Dedifferentiated amniotic fluid mesenchymal stem cell (primary cell): ENCODE results near the gene NKD2.
"Not testable (repeated sequence)": the region's sequence is repeated elsewhere in the genome, so short reads cannot be mapped to it uniquely, and the experiment has no call there.

Experiments used
- DNase-seq: peaks from one replicate; pipeline ENCODE4 v3.0.0-alpha.2; 2016; ENCODE audit errors: extremely low spot score

NKD2 gene

GRCh38 chr5:1013948-1014301 lies 5.3 kb downstream of the NKD2 start:
- DNase-seq, result no peak

GRCh38 chr5:1014346-1014745 lies 5.7 kb downstream of the NKD2 start:
- DNase-seq, result no peak

DNA sequence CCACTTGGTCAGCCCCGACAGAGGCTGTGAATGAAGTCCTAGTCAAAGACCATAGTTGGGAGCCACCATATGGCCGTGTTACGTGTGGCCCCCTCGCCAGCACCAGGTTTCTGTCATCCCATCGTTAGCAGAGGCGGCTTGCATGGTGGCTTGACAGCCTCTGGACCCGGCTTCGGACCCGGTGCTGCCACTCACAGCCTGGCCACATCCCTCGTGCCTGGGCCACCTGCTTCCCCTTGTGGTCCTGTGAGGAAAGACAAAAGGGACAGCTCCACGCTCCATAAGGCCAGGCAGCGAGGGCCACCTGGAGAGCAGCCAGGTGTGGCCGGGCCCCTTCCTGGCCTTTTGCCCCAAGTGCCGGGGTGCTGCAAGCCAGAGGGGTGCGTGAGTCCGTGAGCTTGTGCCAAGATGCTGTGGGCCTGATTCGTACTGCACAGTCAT lies 6.2 kb downstream of the NKD2 start:
- no peak for DNase-seq

DNA sequence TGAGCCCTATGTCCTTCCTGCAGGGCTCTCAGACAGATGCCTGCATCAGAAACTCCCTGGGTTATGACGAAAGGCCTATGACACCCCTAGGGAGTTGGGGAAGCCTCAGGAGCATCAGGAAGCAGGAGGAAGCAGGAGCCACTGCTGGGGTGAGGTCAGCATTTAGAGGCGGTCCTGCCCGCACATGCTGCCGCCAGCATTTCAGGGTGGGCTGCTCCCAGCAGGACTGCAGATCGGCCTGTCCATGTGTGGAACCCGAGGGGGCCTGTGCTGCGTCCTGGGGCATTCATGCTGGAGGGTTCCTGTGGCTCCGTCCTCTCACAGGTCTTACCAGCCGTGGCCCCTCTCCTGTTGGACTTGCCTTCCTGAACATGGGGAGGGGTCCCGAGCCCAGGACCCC lies 6.9 kb downstream of the NKD2 start:
- no peak for DNase-seq

DNA sequence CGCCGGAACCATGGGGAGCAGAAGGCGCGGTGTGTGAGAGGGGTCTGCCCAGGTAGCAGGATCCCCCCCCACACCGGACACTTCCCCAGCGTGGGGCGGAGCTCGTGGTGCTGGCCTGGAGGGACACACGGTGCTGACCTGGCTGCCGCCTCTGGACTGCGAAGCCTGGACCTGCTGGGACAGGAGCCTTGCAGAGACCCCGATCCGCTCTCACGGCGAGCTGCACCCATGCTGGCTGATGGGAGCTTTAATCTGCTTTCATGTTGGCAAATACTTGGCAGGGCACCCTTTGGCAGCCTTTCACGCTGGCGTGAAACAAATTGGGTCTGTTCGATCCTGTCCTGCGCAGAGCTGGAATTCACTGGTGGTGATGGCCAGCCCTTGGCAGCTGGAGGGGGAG lies 7.4 kb downstream of the NKD2 start:
- DNase-seq, result no peak

- DNase-seq, result no peak
Measured at GRCh38 chr5:1016476-1016875, 7.9 kb downstream of the NKD2 start.

- DNase-seq, result no peak
Measured at GRCh38 chr5:1017056-1017455, 8.5 kb downstream of the NKD2 start.

DNA sequence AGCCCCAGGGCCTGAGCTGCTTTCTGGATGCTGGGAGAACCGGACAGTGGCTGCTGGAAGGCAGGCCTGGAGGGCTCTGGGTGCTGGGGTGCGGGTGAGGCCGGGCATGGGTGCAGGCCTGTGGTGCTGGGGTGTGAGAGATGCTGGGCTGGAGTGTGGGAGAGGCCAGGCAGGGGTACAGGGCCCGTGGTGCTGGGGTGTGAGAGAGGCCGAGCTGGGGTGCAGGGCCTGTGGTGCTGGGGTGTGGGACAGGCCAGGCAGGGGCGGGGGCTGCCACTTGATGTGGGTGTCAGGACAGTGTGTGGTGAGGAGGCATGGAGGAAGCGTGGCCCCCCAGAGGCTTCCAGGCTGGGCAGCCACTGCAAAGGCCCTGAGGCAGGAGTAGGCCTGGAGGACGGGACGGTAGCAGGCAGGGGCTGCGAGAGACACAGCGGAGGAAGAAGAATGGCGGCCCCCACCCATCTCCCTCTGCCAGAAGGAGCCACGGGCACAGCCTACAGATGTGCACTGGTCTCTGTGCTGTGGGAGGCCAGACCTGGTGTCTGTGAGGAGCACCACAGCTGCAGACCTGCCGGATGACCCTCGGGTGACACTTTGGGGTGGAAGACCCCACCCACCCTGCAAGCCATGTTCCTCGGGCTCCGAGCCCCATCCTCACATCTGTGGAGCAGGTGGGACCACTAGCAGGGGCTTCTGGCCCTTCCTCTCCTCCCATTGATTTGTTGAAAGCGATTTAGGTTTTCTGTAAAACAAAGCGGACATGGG lies 9.3 kb downstream of the NKD2 start:
- no peak for DNase-seq

DNA sequence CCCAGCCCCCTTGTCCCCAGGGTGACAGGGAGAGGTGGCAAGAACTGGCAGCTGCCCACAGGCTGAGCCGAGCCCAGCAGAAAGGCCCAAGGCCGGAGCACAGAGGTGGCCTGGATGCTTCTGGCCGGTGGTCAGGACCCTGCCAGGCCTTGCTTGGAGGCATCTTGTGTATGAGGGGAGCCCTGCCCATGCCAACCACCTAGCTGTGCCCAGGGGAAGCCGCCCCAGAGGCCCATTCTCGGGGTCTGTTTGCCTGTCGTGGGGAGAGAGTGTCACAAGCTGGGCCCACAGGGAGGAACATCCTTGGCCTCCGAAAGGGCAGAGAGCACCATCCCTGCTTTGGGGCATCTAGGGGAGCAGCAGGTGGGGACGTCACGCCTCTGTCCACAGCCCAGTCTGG lies 10.0 kb downstream of the NKD2 start:
- no peak for DNase-seq

DNA sequence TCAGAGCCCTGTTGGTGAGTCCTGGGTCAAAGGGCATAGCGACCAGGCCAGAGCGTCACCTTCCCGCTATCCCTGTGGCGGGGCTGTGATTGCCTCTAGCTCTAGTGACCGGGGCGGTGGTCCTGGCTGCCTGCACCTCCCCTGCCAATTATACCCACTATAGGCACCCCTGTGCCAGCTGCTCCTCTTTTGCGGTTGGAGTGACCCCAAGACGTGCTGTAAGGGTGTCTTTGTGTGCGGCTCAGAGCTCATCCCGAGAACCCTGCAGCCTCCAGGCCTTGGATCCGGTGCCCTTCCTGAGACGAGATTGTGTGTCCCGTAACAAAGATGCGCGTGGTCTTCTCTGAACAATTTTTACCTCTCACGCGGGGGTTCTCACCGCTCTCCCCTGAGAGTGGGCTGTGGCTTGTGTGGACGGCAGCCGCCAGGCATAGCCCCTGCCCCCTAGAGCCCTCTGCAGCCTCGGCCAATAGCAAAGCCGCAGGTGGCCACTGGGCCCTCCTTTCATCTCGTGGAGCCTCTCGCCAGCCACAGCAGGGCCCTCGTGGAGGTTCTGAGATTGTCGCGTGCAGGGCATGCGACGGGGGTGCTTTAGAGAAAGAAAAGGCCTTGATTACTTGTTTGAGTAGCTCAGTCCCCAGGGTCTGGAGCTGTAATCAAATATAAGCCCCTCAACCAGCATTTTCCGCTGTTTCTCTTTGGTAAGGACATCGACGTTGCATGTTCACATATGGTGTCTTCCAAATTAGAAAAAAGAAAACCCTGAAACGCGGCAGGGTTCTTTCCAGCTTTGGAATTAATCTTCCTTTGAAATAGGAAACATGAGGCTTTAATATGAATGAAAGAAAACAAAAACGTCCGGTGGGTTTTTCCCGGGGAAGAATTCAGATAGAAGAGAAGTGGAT lies 10.7 kb downstream of the NKD2 start:
- DNase-seq, result no peak

DNA sequence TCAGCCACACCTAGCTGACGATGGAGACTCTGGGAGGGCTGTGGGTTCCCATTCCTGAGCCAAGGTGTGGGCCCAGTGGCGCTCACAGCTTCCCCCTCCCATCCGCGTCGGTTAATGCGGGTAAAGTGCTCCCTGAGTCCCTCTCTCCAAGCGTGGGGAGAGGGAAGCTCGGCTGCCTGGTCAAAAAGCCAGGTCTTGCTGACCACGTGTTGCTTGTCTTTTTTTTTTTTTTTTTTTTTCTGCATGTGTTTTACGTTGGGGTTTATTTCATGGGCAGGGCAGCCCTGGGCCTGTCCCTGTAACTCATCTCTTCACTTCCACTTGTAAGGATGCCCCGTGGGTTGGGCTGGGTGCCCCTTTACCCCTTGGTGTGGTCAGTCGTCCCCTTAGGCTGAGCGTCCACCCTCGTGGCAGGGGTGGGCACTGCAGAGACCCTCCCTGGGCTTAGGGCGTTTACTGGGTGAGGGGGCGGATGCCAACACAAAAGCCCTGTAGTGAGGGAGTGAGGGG lies 11.9 kb downstream of the NKD2 start:
- DNase-seq, result no peak

DNA sequence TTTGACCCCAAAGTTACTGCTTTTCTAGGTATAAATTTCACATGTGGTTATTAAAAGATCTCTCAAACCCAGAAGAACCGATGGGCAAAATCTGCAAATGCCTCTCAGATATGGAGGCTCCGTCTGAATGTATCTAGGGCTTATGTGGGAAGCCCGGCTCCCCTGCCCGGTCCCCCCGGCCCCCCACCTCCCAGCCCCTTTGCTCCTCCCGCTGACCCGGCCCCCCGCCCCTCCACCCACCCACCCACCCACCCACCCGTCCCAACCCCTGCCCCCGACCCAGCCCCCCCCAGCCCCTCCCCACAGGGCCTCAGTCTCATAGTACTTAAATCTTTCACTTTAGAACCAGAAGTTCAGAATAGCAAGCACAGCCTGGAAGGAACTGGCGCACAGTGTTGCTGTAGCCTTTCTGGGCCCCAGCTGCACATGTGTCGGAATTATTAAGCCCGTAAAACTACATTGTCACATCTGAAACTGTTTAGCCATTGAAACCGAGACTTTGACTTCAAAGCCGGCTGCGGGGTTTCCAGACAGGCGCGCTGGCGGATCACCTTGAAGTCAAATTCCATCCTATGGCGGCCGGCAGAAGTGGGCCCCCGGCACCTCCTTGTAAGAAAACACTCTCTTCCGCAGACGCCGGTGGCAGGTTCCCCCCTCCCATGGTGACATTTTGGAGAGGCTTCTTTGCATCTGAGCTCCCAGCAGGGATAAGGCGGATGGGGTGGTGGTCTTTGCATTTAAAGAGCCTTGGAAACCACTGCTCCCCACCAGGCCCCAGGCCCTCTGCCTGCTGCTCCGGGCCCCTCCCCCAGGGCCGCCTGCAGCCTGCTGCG lies 12.8 kb downstream of the NKD2 start:
- DNase-seq, result no peak

- DNase-seq, result not testable (repeated sequence)
Measured at GRCh38 chr5:1021969-1022336, 13.4 kb downstream of the NKD2 start.

DNA sequence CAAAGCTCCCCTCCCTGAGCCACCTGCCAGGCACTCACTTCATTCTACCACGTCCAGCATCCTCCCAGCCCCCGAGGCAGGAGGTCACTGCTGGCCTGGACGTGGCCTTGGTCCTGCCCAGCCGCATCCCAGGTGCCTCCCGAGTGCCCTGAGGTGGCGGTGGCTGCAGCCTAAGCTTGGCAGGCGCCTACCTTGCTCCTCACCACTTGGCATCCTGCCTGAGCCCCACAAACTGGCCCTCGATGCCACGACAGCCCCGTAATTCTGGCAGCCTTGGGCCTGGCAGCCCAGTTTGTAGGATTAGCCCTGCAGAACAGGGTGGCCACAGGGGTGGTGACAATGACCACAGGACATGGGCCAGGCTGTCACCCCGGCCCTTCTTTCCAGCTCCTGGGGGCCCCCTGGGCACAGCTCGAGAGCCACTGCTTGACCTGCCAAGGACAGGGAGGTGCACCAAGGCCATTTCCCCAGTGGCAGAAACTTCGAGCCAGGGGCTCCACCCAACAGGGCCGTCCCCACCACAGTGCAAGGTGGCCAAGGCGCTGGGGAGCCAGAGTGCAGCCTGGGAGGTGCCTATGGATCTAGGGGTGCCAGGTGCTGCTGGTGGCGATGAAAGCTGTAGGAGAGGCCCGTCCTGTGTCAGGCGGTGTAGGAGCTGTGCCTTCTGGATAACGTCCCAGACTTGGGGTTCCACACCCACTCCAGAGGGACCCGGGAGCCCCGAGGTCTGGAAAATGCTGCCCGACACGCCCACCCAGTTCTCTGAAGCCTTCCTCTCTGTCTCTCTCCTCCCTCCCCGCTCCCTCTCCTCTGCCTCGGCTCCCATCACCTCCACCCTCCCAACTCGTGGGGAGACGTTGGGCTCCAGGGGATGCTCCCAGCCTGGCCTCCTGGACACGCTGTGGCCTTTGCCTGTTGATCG lies 18.4 kb downstream of the NKD2 start:
- no peak for DNase-seq

GRCh38 chr5:1027631-1028441 lies 19.2 kb downstream of the NKD2 start:
- no peak for DNase-seq

GRCh38 chr5:1028481-1029281 lies 20.1 kb downstream of the NKD2 start:
- no peak for DNase-seq

DNA sequence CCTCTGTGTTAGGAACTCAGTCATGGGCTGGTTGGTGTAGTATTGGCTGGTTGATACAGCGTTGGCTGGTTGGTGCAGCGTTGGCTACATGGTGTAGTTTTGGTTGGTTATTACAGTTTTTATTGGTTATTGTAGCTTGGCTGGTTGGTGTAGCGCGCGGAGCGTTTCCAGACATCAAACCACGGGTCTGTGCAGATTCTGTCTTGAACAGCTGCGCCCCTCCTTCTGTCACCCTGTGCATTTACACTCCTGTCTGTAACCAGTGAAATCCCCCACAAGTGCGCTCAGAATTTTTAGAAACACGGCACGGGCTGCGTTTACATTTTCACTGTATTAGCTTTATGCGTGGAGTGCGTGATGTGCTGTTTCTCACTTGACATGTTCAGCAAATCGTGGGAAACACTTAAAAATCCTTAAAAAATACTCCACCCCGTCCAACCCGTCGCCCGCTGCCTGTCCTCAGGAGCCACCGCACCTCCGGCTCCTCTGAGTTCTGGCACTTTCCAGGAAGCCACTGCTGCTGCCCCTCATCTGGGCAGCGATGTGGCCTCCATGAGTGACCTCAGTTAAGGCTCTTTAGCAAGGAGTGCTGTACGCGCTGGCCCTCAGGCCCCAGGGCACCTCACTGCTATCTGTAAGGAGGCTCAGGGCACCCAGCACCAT lies 20.8 kb downstream of the NKD2 start:
- DNase-seq, result no peak

GRCh38 chr5:1029945-1030625 lies 21.5 kb downstream of the NKD2 start:
- no peak for DNase-seq
